GM12878 (cell line): ENCODE results near the gene KCNRG. TPM values are rescaled to one million over a fixed set of nuclear protein-coding genes. Genes with fewer than 3 reads are reported as not detected.

Experiments
- ATAC-seq: fragments of 200-7000 bp; cut with Tn5 transposase; 3 replicates; pipeline ENCODE4 v1.9.1; 2020; ENCODE audit warnings: mild to moderate bottlenecking, moderate library complexity
- BruUV-seq: library from RNA; stranded (reverse); fragments of 400-500 nt; replicated peaks from 2 replicates; lab custom pipeline; 2021; lab: Mats Ljungman, UMichigan
- CTCF ChIA-PET: fragments of 300-600 bp; sonication (Branson Sonifier 250); formaldehyde crosslinking; extraction: SDS; loops from one replicate; lab custom pipeline; 2021; ENCODE audit warnings: inconsistent platforms; lab: Yijun Ruan, JAX
- POLR2A ChIA-PET: fragments of 350-600 bp; formaldehyde crosslinking; extraction: SDS; loops from one replicate; lab custom pipeline; 2021; ENCODE audit warnings: inconsistent platforms; lab: Charles Lee
- RAD21 ChIA-PET: fragments of 300-600 bp; sonication (Branson Sonifier 250); formaldehyde crosslinking; loops from one replicate; lab custom pipeline; 2023; ENCODE audit warnings: antibody characterized with exemption; ENCODE audit not compliant: unreplicated experiment; lab: Charles Lee
- SMC1A ChIA-PET: fragments of 300-600 bp; sonication (Branson Sonifier 250); formaldehyde crosslinking; loops from one replicate; lab custom pipeline; 2023; ENCODE audit not compliant: unreplicated experiment, uncharacterized antibody; lab: Charles Lee
- DNase-seq: peaks from one replicate; pipeline ENCODE4 v3.0.0-alpha.2; 2011; ENCODE audit warnings: low read depth, low spot score
- FAIRE-seq: peaks from 3 replicates; lab custom pipeline; 2011; peaks lifted over from hg19 to GRCh38; lab: Jason Lieb, UNC
- H2AFZ ChIP-seq: 2 replicates; pipeline ENCODE4 v1.6.0; 2011; ENCODE audit warnings: low read depth, low read length, control low read depth; ENCODE audit not compliant: control insufficient read depth
- H3K27ac ChIP-seq: 2 replicates; pipeline ENCODE4 v1.5.1; 2011; ENCODE audit warnings: control low read depth; ENCODE audit not compliant: control insufficient read depth, insufficient read depth
- H3K27me3 ChIP-seq, 2 experiments: replicated peaks in 1 of 2; 2 replicates each; pipeline versions ENCODE4 v1.6.0 to v1.6.1; 2011; ENCODE audit warnings: low read length in 1 of 2; ENCODE audit not compliant: control insufficient read depth in 2 of 2, insufficient read depth in 2 of 2
- H3K36me3 ChIP-seq, 2 experiments: 2 replicates each; pipeline ENCODE4 v1.5.1; 2011; ENCODE audit warnings: low read length in 1 of 2; ENCODE audit not compliant: control insufficient read depth in 2 of 2, insufficient read depth in 2 of 2
- H3K4me1 ChIP-seq: 2 replicates; pipeline ENCODE4 v1.6.1; 2011; ENCODE audit warnings: mild to moderate bottlenecking, low read length, moderate library complexity, mixed read lengths; ENCODE audit not compliant: control insufficient read depth, insufficient read depth
- H3K4me2 ChIP-seq: 2 replicates; pipeline ENCODE4 v1.6.0; 2011; ENCODE audit warnings: control low read depth; ENCODE audit not compliant: control insufficient read depth, insufficient read depth
- H3K4me3 ChIP-seq: fragments of 200-600 bp; sonication (generic); 2 replicates; pipeline ENCODE4 v1.5.1; 2016
- H3K79me2 ChIP-seq: 2 replicates; pipeline ENCODE4 v1.6.0; 2011; ENCODE audit warnings: low read length; ENCODE audit not compliant: control insufficient read depth, insufficient read depth
- H3K9ac ChIP-seq: 2 replicates; pipeline ENCODE4 v1.8.0; 2011; ENCODE audit warnings: low read length, control low read depth, mixed read lengths; ENCODE audit not compliant: control insufficient read depth, insufficient read depth
- H3K9me3 ChIP-seq: replicated peaks from 3 replicates; pipeline ENCODE4 v1.5.1; 2011; ENCODE audit warnings: mild to moderate bottlenecking, low read length; ENCODE audit not compliant: control insufficient read depth, insufficient read depth
- H4K20me1 ChIP-seq: 2 replicates; pipeline ENCODE4 v1.6.0; 2011; ENCODE audit not compliant: control insufficient read depth, insufficient read depth
- ATF3 ChIP-seq: IDR thresholded peaks from 2 replicates; pipeline ENCODE4 v1.6.1; 2011; ENCODE audit warnings: low read depth, mild to moderate bottlenecking, low read length, moderate library complexity, borderline replicate concordance; ENCODE audit errors: extremely low read depth
- CHD2 ChIP-seq: IDR thresholded peaks from 2 replicates; pipeline ENCODE4 v1.6.1; 2011; ENCODE audit warnings: low read depth, low read length, improper control_type of control experiment, borderline replicate concordance
- CHD4 ChIP-seq: fragments of 200-600 bp; sonication (generic); IDR thresholded peaks from 2 replicates; pipeline ENCODE4 v1.6.1; 2016; ENCODE audit warnings: mild to moderate bottlenecking
- PAX5 ChIP-seq: IDR thresholded peaks from 2 replicates; pipeline ENCODE4 v1.6.1; 2011; ENCODE audit warnings: low read depth, low read length, borderline replicate concordance
- PBX3 ChIP-seq: IDR thresholded peaks from 2 replicates; pipeline ENCODE4 v1.6.1; 2011; ENCODE audit warnings: mild to moderate bottlenecking, low read depth, low read length, moderate library complexity; ENCODE audit not compliant: insufficient replicate concordance
- RCOR1 ChIP-seq: conservative IDR thresholded peaks from 2 replicates; pipeline ENCODE4 v1.6.1; 2012; ENCODE audit warnings: low read depth, low read length, improper control_type of control experiment
- REST ChIP-seq: IDR thresholded peaks from 2 replicates; pipeline ENCODE4 v1.6.1; 2012; ENCODE audit warnings: mild to moderate bottlenecking, low read depth, low read length
- SMAD1 ChIP-seq: fragments of 450-650 bp; IDR thresholded peaks from 2 replicates; pipeline ENCODE4 v1.6.1; 2018; ENCODE audit warnings: mild to moderate bottlenecking, low read depth; ENCODE audit not compliant: partially characterized antibody
- SUZ12 ChIP-seq: fragments of 200-600 bp; sonication (generic); IDR thresholded peaks from one replicate; pipeline ENCODE4 v1.6.1; 2018; ENCODE audit warnings: antibody characterized with exemption, mild to moderate bottlenecking; ENCODE audit not compliant: unreplicated experiment
- ZNF592 ChIP-seq: fragments of 450-650 bp; IDR thresholded peaks from 2 replicates; pipeline ENCODE4 v1.6.1; 2017; ENCODE audit warnings: mild to moderate bottlenecking, moderate library complexity
- WGBS: methylation state at CpG from one replicate; pipeline ENCODE4 v1.1.6; 2016; ENCODE audit warnings: low lambda C conversion rate; ENCODE audit not compliant: insufficient replicate concordance, insufficient coverage; ENCODE audit errors: missing lambda C conversion rate; 5-methylcytosine and 5-hydroxymethylcytosine counted together
- in situ Hi-C: fragments of 300-500 bp; cut with MboI; formaldehyde crosslinking; loops from 9 replicates; pipeline ENCODE4 v1.14.3; 2018; ENCODE audit warnings: mixed read lengths
- intact Hi-C: fragments of 100-400 bp; cut with micrococcal nuclease; formaldehyde crosslinking; loops from one replicate; pipeline ENCODE4 v1.14.2; 2022; ENCODE audit not compliant: unreplicated experiment
- polyA plus RNA-seq, 11 experiments: library from polyadenylated mRNA; depleted of rRNA in 4 of 11; unstranded in 6 of 11; stranded (reverse) in 5 of 11; fragments of >200 nt; fragmentation: Nextera tagmentation in 4 of 11; fragmentation: Illumina TruSeq in 1 of 11; extraction: Ambion mirVana in 4 of 11; extraction: Trizol in 1 of 11; gene quantifications; 1 replicate in 1 of 11; 2 replicates in 10 of 11; pipeline versions ENCODE4 v1.2.1 to v1.2.3, GENCODE V29; 2011 to 2016; ENCODE audit warnings: inconsistent platforms in 2 of 11, missing spikeins in 2 of 11, low read depth in 1 of 11
- total RNA-seq, 4 experiments: library from RNA; depleted of rRNA in 3 of 4; stranded (reverse); fragments of >200 nt in 3 of 4; fragmentation: Illumina TruSeq in 1 of 4; extraction: Trizol in 1 of 4; gene quantifications; 2 replicates each; pipeline versions ENCODE4 v1.2.1 to v1.2.3, GENCODE V29; 2013 to 2021

KCNRG gene
- total and polyA plus RNA-seq, 10 of the 15 experiments (the other 5 are each of a cell fraction or from before 2014, with no cell fraction given), result 0.37 to 1.5 (median 0.58) TPM

GRCh38 chr13:50016444-50016843 lies 1.2 kb downstream of the KCNRG start:
- no peak overlapping the region for H2AFZ ChIP-seq
- DNase-seq (no peak), ATAC-seq (no peak), FAIRE-seq (no peak)
- intact Hi-C loops, result no loop called here
- no TSS peak for BruUV-seq
- no peaks in the 10 kb centered on the region for H3K9me3 ChIP-seq
- ChIA-PET POLR2A (no interaction called here), RAD21 (no interaction called here), SMC1A (interaction anchor here (0.8 to 3.1 kb wide), 2 partner anchors 15 to 30 kb away, joined by 3 to 10 read pairs; no protein-coding TSS in a partner anchor), CTCF (no interaction called here)
- H4K20me1 ChIP-seq, result no peaks in the 10 kb centered on the region
- H3K4me2 ChIP-seq, result no peak overlapping the region
- H3K79me2 ChIP-seq, result peaks cover 1% of the 10 kb centered on the region
- no peak overlapping the region for H3K27ac ChIP-seq
- no peaks in the 10 kb centered on the region for H3K27me3 ChIP-seq
- peaks cover 0 to 15% of the 10 kb centered on the region in 2 experiments; a peak in 3 of 4 replicates for H3K36me3 ChIP-seq
- H3K4me1 ChIP-seq, result no peaks in the 10 kb centered on the region
- no peak overlapping the region for H3K4me3 ChIP-seq
- in situ Hi-C loops, result no loop called here
- 100% methylated on average over 2 of the region's 2 CpGs for WGBS
- no peak overlapping the region for H3K9ac ChIP-seq
- no peak for TF ChIP-seq SMAD1
- TF ChIP-seq CHD4, result no peak
- TF ChIP-seq PAX5, result no peak
- TF ChIP-seq SUZ12, result no peak
- no peak for TF ChIP-seq ZNF592
- no peak for TF ChIP-seq PBX3
- TF ChIP-seq CHD2, result no peak
- no peak for TF ChIP-seq RCOR1
- TF ChIP-seq ATF3, result no peak
- no peak for TF ChIP-seq REST
